Glomerular endothelial cell (primary cell): ENCODE measurements around the gene ATP8B2. TPM values are rescaled to one million over a fixed set of nuclear protein-coding genes. Genes with fewer than 3 reads are reported as not detected.

ENCODE experiments used
- DNase-seq: peaks from one replicate; pipeline ENCODE4 v3.0.0-alpha.2; 2011; ENCODE audit warnings: low read depth, low spot score; ENCODE audit errors: extremely low read depth
- total RNA-seq: library from RNA; depleted of rRNA; stranded (reverse); fragments of >200 nt; gene quantifications from 2 replicates; pipeline ENCODE4 v1.2.3, GENCODE V29; 2015

ATP8B2 gene
- total RNA-seq, 1 donor from 2014 or later, result 75.4 TPM

DNA sequence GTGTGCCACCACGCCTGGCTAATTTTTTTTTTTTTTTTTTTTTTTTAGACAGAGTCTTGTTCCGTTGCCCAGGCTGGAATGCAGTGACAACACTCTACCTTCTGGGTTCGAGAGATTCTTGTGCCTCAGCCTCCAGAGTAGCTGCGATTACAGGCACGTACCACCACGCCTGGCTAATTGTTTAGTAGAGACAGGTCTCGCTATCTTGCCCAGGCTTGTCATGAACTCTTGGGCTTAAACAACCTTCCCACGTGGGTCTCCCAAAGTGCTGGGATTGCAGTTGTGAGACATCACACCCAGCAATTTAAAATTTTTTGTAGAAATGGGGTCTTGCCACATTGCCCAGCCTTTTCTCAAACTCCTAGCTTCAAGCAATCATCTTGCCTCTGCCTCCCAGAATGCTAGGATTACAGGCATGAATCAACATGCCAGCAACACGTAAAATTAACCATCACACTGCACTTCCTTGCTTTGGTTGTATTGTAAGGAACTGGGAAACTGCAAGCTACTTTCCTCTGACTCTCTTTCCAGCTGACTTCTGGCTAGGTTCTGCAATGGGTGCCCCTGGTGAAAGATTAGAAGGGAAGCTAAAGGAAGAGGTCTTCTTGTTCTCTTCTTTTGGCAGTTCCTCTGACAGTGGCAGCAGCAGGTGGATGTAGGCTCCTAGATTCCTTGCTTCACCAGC, 65.9 kb downstream of the ATP8B2 start:
- no peak for DNase-seq

DNA sequence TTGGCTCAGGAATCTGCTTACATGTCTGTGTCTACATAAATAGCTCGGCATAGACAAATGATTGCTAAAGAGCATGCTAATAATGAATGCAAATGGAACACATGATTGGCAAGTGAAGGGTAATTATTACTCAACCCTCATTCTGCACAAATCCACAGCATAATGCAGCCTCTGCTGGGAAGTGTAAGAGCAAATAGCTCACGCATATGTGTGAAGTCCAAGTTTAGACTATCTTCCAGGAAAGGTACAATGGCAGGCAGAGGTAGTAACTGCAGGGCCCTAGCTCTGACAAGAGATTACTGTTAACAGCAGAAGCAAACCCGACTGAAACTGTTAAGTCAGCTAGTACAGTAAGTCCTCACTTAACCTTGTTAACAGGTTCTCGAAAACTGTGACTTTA, 72.8 kb downstream of the ATP8B2 start:
- DNase-seq, result no peak

DNA sequence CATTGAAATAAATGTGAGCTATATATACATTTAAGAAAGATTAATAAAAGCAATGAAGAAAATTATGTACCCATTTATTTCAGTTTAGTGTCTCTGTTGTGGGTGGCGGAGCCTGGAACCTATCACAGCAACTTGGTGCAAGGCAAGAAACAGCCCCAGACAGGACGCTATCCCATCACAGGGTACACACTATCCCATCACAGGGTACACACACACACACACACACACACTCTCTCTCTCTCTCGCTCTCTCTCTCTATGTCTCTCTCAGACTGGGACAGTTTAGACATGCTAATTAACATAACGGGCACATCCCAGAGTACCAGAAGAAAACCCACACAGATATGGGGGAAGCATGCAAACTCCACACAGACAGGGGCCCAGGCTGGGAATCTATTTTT, 73.4 kb downstream of the ATP8B2 start:
- no peak for DNase-seq

- DNase-seq, result no peak
Observed at GRCh38 chr1:154400381-154400801, 75.1 kb downstream of the ATP8B2 start.

Other genes with a start within 250 kb of the ATP8B2 start
- not detected in 2 replicates for gene NUP210L, start 170.5 kb upstream of the ATP8B2 start, total RNA-seq
- 712 and 835 TPM in 2 replicates for gene TPM3, start 133.4 kb upstream of the ATP8B2 start, total RNA-seq
- not detected in 2 replicates for gene CFAP141, start 119.2 kb upstream of the ATP8B2 start, total RNA-seq
- gene UBAP2L, start 104.6 kb upstream of the ATP8B2 start, total RNA-seq, result 95.6 and 120 TPM in 2 replicates
- gene HAX1, start 52.9 kb upstream of the ATP8B2 start, total RNA-seq, result 53.8 and 68.1 TPM in 2 replicates
- gene AQP10, start 4.4 kb upstream of the ATP8B2 start, total RNA-seq, result not detected in 2 replicates
- gene IL6R, start 79.8 kb downstream of the ATP8B2 start, total RNA-seq, result 13.9 and 16.0 TPM in 2 replicates
- gene TDRD10, start 176.7 kb downstream of the ATP8B2 start, total RNA-seq, result 1.6 and 4.3 TPM in 2 replicates
- 47.3 and 52.3 TPM in 2 replicates for gene SHE, start 176.9 kb downstream of the ATP8B2 start, total RNA-seq
- 40.5 and 42.1 TPM in 2 replicates for gene UBE2Q1, start 233.1 kb downstream of the ATP8B2 start, total RNA-seq
- 0.12 TPM in 1 of 2 replicates, not detected in the other for gene CHRNB2, start 242.3 kb downstream of the ATP8B2 start, total RNA-seq